Neural progenitor cell (in vitro differentiated cells): ENCODE measurements around the gene SMIM36.

Experiments
- CTCF ChIP-seq: fragments of 200-600 bp; sonication (generic); IDR thresholded peaks from 2 replicates; pipeline ENCODE4 v1.5.1; 2017; ENCODE audit warnings: antibody characterized with exemption, mild to moderate bottlenecking
- EZH2 ChIP-seq: fragments of 200-600 bp; sonication (generic); IDR thresholded peaks from 2 replicates; pipeline ENCODE4 v1.6.1; 2017; ENCODE audit warnings: antibody characterized with exemption, mild to moderate bottlenecking, moderate library complexity

GRCh38 chr17:55436224-55437158 lies 74.8 kb downstream of the SMIM36 start:
- TF ChIP-seq CTCF, result no peak
- TF ChIP-seq EZH2, result no peak
